Measurements from ENCODE around the gene IFT80.
"Not testable (repeated sequence)": the region's sequence is repeated elsewhere in the genome, so short reads cannot be mapped to it uniquely, and the experiment has no call there.

IFT80 gene

GRCh38 chr3:160355826-160356225 is 43.2 kb downstream of the IFT80 start:
- Mint-ChIP-seq H3K36me3 (ENCODE audit: low read depth) (peaks cover 27% of the 10 kb centered on the region), H3K9me3 (no peaks in the 10 kb centered on the region), H3K27me3 (no peaks in the 10 kb centered on the region), H3K4me1 (ENCODE audit: low read depth) (no peaks in the 10 kb centered on the region), H3K27ac (no peak overlapping the region), H3K4me3 (no peak overlapping the region)

- no peaks in the 10 kb centered on the region for H3K4me1 Mint-ChIP-seq (ENCODE audit: low read depth)
- H3K27me3 Mint-ChIP-seq, result no peaks in the 10 kb centered on the region
- peaks cover 14% of the 10 kb centered on the region for H3K36me3 Mint-ChIP-seq (ENCODE audit: low read depth)
- H3K9me3 Mint-ChIP-seq, result no peaks in the 10 kb centered on the region
- no peak overlapping the region for H3K4me3 Mint-ChIP-seq
- no peak overlapping the region for H3K27ac Mint-ChIP-seq
These were observed 52.5 kb downstream of the IFT80 start for GRCh38 chr3:160346511-160346910.

- H3K27ac Mint-ChIP-seq, result no peak overlapping the region
These were observed 55.9 kb downstream of the IFT80 start for GRCh38 chr3:160343132-160343531.

GRCh38 chr3:160340351-160340750 is 58.7 kb downstream of the IFT80 start:
- no peak overlapping the region for H3K27ac Mint-ChIP-seq
- no peaks in the 10 kb centered on the region for H3K27me3 Mint-ChIP-seq
- H3K4me1 Mint-ChIP-seq (ENCODE audit: low read depth), result no peaks in the 10 kb centered on the region
- no peak overlapping the region for H3K4me3 Mint-ChIP-seq
- H3K9me3 Mint-ChIP-seq, result no peaks in the 10 kb centered on the region
- H3K36me3 Mint-ChIP-seq (ENCODE audit: low read depth), result peaks cover 15% of the 10 kb centered on the region

More at GRCh38 chr3:160343132-160343531, 55.9 kb downstream of the IFT80 start:
- no peak overlapping the region for H3K4me3 Mint-ChIP-seq
- H3K4me1 Mint-ChIP-seq (ENCODE audit: low read depth), result no peaks in the 10 kb centered on the region
- H3K36me3 Mint-ChIP-seq (ENCODE audit: low read depth), result peaks cover 16% of the 10 kb centered on the region
- H3K9me3 Mint-ChIP-seq, result no peaks in the 10 kb centered on the region
- no peaks in the 10 kb centered on the region for H3K27me3 Mint-ChIP-seq

GRCh38 chr3:160331127-160331937 is 67.7 kb downstream of the IFT80 start:
- no peak overlapping the region for H3K27ac Mint-ChIP-seq
- H3K27me3 Mint-ChIP-seq, result no peaks in the 10 kb centered on the region
- no peaks in the 10 kb centered on the region for H3K4me1 Mint-ChIP-seq (ENCODE audit: low read depth)
- peaks cover 5% of the 10 kb centered on the region for H3K9me3 Mint-ChIP-seq
- no peak overlapping the region for H3K4me3 Mint-ChIP-seq
- H3K36me3 Mint-ChIP-seq (ENCODE audit: low read depth), result peaks cover 8% of the 10 kb centered on the region

GRCh38 chr3:160330690-160331089 is 68.3 kb downstream of the IFT80 start:
- H3K36me3 Mint-ChIP-seq (ENCODE audit: low read depth), result peaks cover 8% of the 10 kb centered on the region
- H3K9me3 Mint-ChIP-seq, result peaks cover 5% of the 10 kb centered on the region
- H3K4me3 Mint-ChIP-seq, result no peak overlapping the region

GRCh38 chr3:160330109-160330508 is 68.9 kb downstream of the IFT80 start:
- Mint-ChIP-seq H3K36me3 (ENCODE audit: low read depth) (peaks cover 8% of the 10 kb centered on the region), H3K27ac (no peak overlapping the region), H3K4me1 (ENCODE audit: low read depth) (no peaks in the 10 kb centered on the region), H3K9me3 (peaks cover 5% of the 10 kb centered on the region), H3K4me3 (no peak overlapping the region), H3K27me3 (no peaks in the 10 kb centered on the region)

More at GRCh38 chr3:160330690-160331089, 68.3 kb downstream of the IFT80 start:
- no peak overlapping the region for H3K27ac Mint-ChIP-seq
- no peaks in the 10 kb centered on the region for H3K27me3 Mint-ChIP-seq
- H3K4me1 Mint-ChIP-seq (ENCODE audit: low read depth), result no peaks in the 10 kb centered on the region

GRCh38 chr3:160326286-160326685 is 72.7 kb downstream of the IFT80 start:
- not testable (repeated sequence) for H3K27me3 Mint-ChIP-seq; H3K4me3 Mint-ChIP-seq; H3K27ac Mint-ChIP-seq; H3K4me1 Mint-ChIP-seq (ENCODE audit: low read depth); H3K9me3 Mint-ChIP-seq
- H3K36me3 Mint-ChIP-seq (ENCODE audit: low read depth), result peaks cover 13% of the 10 kb centered on the region

GRCh38 chr3:160321821-160322220 is 77.2 kb downstream of the IFT80 start:
- not testable (repeated sequence) for H3K9me3 Mint-ChIP-seq; H3K4me1 Mint-ChIP-seq (ENCODE audit: low read depth); H3K27ac Mint-ChIP-seq; H3K4me3 Mint-ChIP-seq; H3K27me3 Mint-ChIP-seq
- peaks cover 14% of the 10 kb centered on the region for H3K36me3 Mint-ChIP-seq (ENCODE audit: low read depth)

- Mint-ChIP-seq H3K9me3 (no peaks in the 10 kb centered on the region), H3K27me3 (no peaks in the 10 kb centered on the region), H3K4me1 (ENCODE audit: low read depth) (no peaks in the 10 kb centered on the region), H3K27ac (no peak overlapping the region), H3K4me3 (no peak overlapping the region), H3K36me3 (ENCODE audit: low read depth) (peaks cover 26% of the 10 kb centered on the region)
These were observed 79.7 kb downstream of the IFT80 start for GRCh38 chr3:160319322-160319721.

GRCh38 chr3:160314995-160315394 is 84.0 kb downstream of the IFT80 start:
- no peak overlapping the region for H3K27ac Mint-ChIP-seq
- H3K9me3 Mint-ChIP-seq, result no peaks in the 10 kb centered on the region
- H3K27me3 Mint-ChIP-seq, result no peaks in the 10 kb centered on the region
- H3K4me1 Mint-ChIP-seq (ENCODE audit: low read depth), result no peaks in the 10 kb centered on the region
- no peak overlapping the region for H3K4me3 Mint-ChIP-seq
- peaks cover 29% of the 10 kb centered on the region for H3K36me3 Mint-ChIP-seq (ENCODE audit: low read depth)

GRCh38 chr3:160312014-160312624 is 86.9 kb downstream of the IFT80 start:
- no peaks in the 10 kb centered on the region for H3K27me3 Mint-ChIP-seq
- H3K27ac Mint-ChIP-seq, result no peak overlapping the region
- H3K9me3 Mint-ChIP-seq, result peaks cover 4% of the 10 kb centered on the region
- no peaks in the 10 kb centered on the region for H3K4me1 Mint-ChIP-seq (ENCODE audit: low read depth)
- no peak overlapping the region for H3K4me3 Mint-ChIP-seq
- H3K36me3 Mint-ChIP-seq (ENCODE audit: low read depth), result peaks cover 38% of the 10 kb centered on the region

- Mint-ChIP-seq H3K27me3 (no peaks in the 10 kb centered on the region), H3K36me3 (ENCODE audit: low read depth) (peaks cover 25% of the 10 kb centered on the region), H3K4me3 (no peak overlapping the region), H3K4me1 (ENCODE audit: low read depth) (no peaks in the 10 kb centered on the region), H3K9me3 (no peaks in the 10 kb centered on the region), H3K27ac (no peak overlapping the region)
These were observed 96.2 kb downstream of the IFT80 start for GRCh38 chr3:160302806-160303205.

GRCh38 chr3:160296591-160296990 is 102.4 kb downstream of the IFT80 start:
- Mint-ChIP-seq H3K9me3 (no peaks in the 10 kb centered on the region), H3K4me3 (no peak overlapping the region), H3K36me3 (ENCODE audit: low read depth) (peaks cover 10% of the 10 kb centered on the region), H3K27me3 (no peaks in the 10 kb centered on the region), H3K27ac (no peak overlapping the region), H3K4me1 (ENCODE audit: low read depth) (no peaks in the 10 kb centered on the region)

GRCh38 chr3:160291909-160292299 is 107.1 kb downstream of the IFT80 start:
- Mint-ChIP-seq H3K27ac (no peak overlapping the region), H3K4me1 (ENCODE audit: low read depth) (no peaks in the 10 kb centered on the region), H3K27me3 (no peaks in the 10 kb centered on the region)

More at GRCh38 chr3:160291909-160292299, 107.1 kb downstream of the IFT80 start:
- Mint-ChIP-seq H3K4me3 (no peak overlapping the region), H3K36me3 (ENCODE audit: low read depth) (peaks cover 5% of the 10 kb centered on the region), H3K9me3 (no peaks in the 10 kb centered on the region)
